ENCODE measurements around the gene PPP1R12A. TPM values are rescaled to one million over a fixed set of nuclear protein-coding genes. Genes with fewer than 3 reads are reported as not detected.
"Not testable (repeated sequence)": the region's sequence is repeated elsewhere in the genome, so short reads cannot be mapped to it uniquely, and the experiment has no call there.

Gene PPP1R12A
- total RNA-seq, 2 experiments from 2014 or later, result 104 to 108 TPM

DNA sequence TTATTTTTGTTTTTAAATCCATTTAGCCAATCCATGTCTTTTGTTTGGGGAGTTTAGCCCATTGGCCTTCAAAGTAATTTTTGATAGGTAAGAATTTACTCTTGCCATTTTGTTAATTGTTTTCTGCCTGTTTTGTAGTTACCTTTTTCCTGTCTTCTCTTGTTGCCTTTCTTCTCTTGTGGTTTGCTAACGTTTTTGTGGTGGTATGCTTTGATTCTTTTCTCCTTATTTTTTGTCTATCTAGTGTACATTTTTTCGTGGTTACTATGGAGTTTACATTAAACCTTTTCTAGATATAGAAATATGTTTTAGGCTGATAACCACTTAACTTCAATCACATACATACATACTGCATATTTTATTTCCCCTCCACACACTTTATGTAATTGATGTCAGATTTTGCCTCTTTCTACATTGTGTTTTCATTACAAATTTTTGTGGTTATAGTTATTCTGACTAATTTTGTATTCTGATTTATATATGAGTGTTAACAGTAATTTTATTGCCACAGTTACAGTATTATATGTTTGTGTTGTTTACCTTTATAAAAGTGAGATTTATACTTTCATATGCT is 19.2 kb upstream of the PPP1R12A start:
- Mint-ChIP-seq H3K9me3 (ENCODE audit: low read depth) (peaks cover 4% of the 10 kb centered on the region), H3K27me3 (peaks cover 13% of the 10 kb centered on the region), H3K4me1 (no peaks in the 10 kb centered on the region), H3K4me3 (no peak overlapping the region), H3K36me3 (no peaks in the 10 kb centered on the region), H3K27ac (no peak overlapping the region)
- CTCF ChIA-PET, result no interaction called here
- no peak for ATAC-seq
- DNase-seq, result no peak

DNA sequence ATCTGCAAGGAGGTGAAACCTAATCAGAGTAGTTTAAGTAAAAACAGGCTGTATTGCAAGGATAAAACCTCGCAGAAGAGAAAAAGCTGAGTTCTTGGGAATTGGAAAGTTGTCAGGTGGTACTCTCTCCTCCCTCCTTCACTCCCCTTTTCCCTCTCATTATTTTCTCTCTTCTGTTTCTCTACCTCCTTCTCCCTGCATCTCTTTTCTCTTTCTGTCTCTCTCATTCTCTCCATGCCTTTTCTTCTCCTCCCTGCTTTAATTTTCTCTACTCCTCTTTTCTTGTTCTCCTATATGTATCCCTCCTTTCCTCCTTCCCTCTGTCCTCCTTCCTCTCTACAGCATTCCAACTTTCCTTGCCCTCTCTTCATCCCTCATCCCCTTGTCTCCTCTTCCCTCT is 14.2 kb upstream of the PPP1R12A start:
- H3K27ac Mint-ChIP-seq, result peak overlapping the region; percentile 60
- H3K36me3 Mint-ChIP-seq, result no peaks in the 10 kb centered on the region
- H3K27me3 Mint-ChIP-seq, result peaks cover 7% of the 10 kb centered on the region
- H3K9me3 Mint-ChIP-seq (ENCODE audit: low read depth), result no peaks in the 10 kb centered on the region
- H3K4me3 Mint-ChIP-seq, result no peak overlapping the region
- CTCF ChIA-PET, result interaction anchor here (0.7 kb wide), 1 partner anchor 165 kb away, joined by 3 read pairs; no protein-coding TSS in a partner anchor
- ATAC-seq, result no peak
- no peaks in the 10 kb centered on the region for H3K4me1 Mint-ChIP-seq
- DNase-seq, result no peak

DNA sequence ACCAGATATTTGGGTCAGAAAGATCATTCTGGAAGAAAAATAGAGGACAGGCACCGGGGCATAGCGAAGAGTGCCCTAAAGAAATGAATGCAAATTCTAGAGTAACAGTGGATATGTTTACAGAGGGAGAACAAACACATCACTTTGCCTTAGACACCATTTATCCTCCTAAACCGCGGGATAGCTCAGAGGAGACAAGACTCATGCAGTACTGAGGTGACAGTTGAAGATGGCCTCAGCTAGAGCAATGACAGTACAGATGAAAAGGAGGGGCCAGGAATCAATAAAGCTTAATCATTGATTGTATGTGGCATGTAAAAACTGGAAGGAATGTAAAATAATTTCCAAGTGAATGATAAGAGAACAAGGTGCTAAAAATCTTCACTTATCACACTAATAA is 10.5 kb upstream of the PPP1R12A start:
- no peak for ATAC-seq
- no peaks in the 10 kb centered on the region for H3K4me1 Mint-ChIP-seq
- H3K4me3 Mint-ChIP-seq, result no peak overlapping the region
- no peaks in the 10 kb centered on the region for H3K27me3 Mint-ChIP-seq
- CTCF ChIA-PET, result no interaction called here
- no peak for DNase-seq
- no peaks in the 10 kb centered on the region for H3K9me3 Mint-ChIP-seq (ENCODE audit: low read depth)
- H3K27ac Mint-ChIP-seq, result no peak overlapping the region
- H3K36me3 Mint-ChIP-seq, result no peaks in the 10 kb centered on the region

DNA sequence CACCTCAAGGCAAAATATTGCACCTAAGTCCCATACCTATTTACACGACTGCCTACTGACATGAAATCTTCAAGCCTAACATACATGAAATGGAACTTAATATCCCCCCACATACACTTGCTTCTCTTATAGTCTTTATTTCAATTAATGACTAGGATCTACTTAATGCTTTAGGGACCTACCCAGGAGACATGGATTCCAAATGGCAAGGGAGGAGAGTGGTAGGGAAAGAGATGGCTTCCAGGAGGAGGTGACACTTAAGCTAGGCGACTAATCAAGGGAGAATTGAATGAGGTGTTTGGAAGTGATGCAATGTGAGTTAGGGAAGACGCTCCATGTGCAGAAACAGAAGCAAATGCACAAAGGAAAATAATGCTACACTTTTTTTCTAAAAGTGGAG is 9.7 kb upstream of the PPP1R12A start:
- Mint-ChIP-seq H3K27ac (no peak overlapping the region), H3K9me3 (ENCODE audit: low read depth) (no peaks in the 10 kb centered on the region), H3K4me3 (no peak overlapping the region), H3K4me1 (no peaks in the 10 kb centered on the region), H3K36me3 (no peaks in the 10 kb centered on the region), H3K27me3 (no peaks in the 10 kb centered on the region)
- DNase-seq (no peak), ATAC-seq (no peak)
- CTCF ChIA-PET, result no interaction called here

DNA sequence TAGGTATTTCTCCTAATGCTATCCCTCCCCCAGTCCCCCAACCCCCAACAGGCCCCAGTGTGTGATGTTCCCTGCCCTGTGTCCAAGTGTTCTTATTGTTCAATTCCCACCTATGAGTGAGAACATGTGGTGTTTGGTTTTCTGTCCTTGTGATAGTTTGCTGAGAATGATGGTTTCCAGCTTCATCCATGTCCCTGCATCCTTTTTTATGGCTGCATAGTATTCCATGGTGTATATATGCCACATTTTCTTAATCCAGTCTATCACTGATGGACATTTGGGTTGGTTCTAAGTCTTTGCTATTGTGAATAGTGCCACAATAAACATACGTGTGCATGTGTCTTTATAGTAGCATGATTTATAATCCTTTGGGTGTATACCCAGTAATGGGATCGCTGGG is 7.9 kb upstream of the PPP1R12A start:
- H3K9me3 Mint-ChIP-seq (ENCODE audit: low read depth); H3K4me3 Mint-ChIP-seq; ATAC-seq; DNase-seq; H3K36me3 Mint-ChIP-seq; H3K4me1 Mint-ChIP-seq; H3K27ac Mint-ChIP-seq; H3K27me3 Mint-ChIP-seq: not testable (repeated sequence)
- CTCF ChIA-PET, result interaction anchor here (1.2 kb wide), 1 partner anchor 15 kb away, joined by 3 read pairs; no protein-coding TSS in a partner anchor

DNA sequence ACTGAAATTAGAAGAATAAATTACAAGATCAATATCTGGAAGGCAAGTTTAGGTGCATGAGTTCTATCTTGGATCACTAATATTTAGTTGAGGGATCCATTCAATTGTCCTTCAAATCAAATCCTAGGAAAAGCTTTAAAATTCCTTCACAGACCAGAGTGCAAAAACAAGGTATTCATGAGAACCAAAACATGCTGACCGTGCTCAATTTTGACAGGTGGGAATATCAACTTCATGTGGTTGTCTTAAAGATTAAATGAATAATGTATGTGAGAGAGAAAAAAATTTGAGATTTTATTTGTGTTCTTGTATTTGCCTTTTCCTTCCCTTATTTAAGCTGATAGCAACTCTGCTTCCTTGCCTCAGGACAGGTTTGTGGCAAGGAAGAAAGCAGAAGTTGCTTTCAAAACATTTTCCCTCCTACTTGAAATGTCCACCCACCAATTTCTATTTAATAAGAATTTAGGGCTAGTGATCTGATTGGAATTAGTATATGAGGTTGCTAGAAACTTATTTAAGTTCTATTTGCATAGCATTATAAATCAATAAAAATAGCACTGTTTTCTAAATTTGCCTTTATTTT is 4.9 kb upstream of the PPP1R12A start:
- Mint-ChIP-seq H3K27ac (no peak overlapping the region), H3K4me3 (no peak overlapping the region), H3K36me3 (peaks cover 5% of the 10 kb centered on the region), H3K9me3 (ENCODE audit: low read depth) (no peaks in the 10 kb centered on the region), H3K4me1 (peaks cover 18% of the 10 kb centered on the region), H3K27me3 (no peaks in the 10 kb centered on the region)
- DNase-seq (no peak), ATAC-seq (no peak)
- CTCF ChIA-PET, result no interaction called here

DNA sequence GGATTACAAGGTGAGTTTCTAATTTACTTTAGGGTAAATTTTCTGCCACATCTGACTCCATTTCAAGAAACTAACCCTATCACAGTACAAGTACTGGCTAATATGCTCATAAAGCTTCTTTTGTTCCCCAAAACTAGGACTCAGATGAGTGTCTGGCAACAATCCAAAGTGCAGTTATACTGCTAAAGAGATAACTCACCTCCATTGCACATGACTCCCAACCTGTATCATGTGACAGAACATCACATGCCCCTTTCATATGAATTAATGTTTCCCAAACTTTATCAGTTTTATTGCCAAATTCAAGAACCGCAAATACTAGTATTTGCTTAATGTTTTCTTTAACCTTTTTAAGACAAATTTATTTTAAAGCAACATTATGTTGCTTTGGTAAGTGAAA is 3.9 kb upstream of the PPP1R12A start:
- CTCF ChIA-PET, result no interaction called here
- DNase-seq (no peak), ATAC-seq (no peak)
- H3K27ac Mint-ChIP-seq, result no peak overlapping the region
- H3K36me3 Mint-ChIP-seq, result peaks cover 5% of the 10 kb centered on the region
- H3K9me3 Mint-ChIP-seq (ENCODE audit: low read depth), result no peaks in the 10 kb centered on the region
- H3K27me3 Mint-ChIP-seq, result no peaks in the 10 kb centered on the region
- H3K4me1 Mint-ChIP-seq, result peaks cover 18% of the 10 kb centered on the region
- no peak overlapping the region for H3K4me3 Mint-ChIP-seq

DNA sequence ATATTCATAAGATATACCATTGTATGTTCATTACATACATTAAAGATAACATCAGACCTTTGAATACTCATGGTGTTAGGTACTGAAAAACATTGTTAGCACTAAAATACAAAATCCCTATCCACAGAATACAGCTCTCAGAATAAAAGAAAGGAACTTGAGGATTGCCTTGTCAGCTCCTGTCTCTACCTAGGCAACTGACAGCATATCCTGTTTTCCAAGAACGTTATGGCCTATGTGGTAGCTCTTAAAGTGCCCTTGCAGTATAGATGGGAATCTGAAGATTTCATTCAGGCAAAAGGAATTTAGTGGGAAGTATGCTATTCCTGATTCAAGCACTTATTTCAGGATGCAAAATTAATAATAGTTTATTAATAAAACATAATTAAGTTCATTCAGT is 1.8 kb upstream of the PPP1R12A start:
- Mint-ChIP-seq H3K4me3 (peak overlapping the region; percentile 94), H3K9me3 (ENCODE audit: low read depth) (no peaks in the 10 kb centered on the region), H3K27ac (no peak overlapping the region), H3K27me3 (no peaks in the 10 kb centered on the region), H3K4me1 (peaks cover 33% of the 10 kb centered on the region), H3K36me3 (peaks cover 7% of the 10 kb centered on the region)
- no peak for DNase-seq
- CTCF ChIA-PET, result interaction anchor here (0.6 kb wide), 1 partner anchor 24 kb away, joined by 3 read pairs; no protein-coding TSS in a partner anchor
- no peak for ATAC-seq

DNA sequence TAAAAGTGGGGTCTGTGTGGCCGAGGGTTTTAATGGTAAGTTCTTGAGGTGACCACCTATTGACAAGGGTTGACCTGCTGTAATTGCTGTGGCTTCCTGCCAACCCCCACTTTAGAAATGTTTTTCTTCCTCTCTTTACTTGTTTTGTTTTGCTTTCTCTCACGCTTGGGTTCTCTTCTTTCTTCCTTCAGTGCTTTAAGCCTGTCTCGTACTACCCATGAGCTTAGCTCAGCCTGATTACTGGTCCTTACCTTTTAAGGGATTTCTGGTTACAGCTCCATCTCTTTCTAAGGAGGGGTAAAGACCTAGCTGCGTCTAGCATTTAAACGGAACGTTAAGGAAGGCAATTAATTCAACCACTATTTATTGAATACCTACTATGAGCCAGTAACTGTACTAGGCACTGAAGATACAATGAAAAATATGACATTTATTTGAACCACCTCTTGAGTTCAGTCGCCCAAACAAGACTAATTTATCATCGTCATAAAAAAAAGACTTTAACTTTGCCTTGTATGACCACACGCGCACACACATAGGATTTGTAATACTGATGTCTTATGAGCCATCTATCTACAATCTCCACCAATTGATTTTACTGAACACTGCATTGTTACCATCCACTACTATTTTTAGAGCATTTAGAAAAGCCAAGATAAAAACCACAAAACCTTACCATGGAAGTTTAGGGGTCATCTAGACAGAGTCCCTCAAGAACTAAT is 888 bp upstream of the PPP1R12A start:
- H3K27ac Mint-ChIP-seq, result peak overlapping the region; percentile 99
- H3K9me3 Mint-ChIP-seq (ENCODE audit: low read depth), result no peaks in the 10 kb centered on the region
- peak; percentile 5 for ATAC-seq
- peaks cover 38% of the 10 kb centered on the region for H3K4me1 Mint-ChIP-seq
- DNase-seq, result no peak
- peak overlapping the region; percentile 94 for H3K4me3 Mint-ChIP-seq
- CTCF ChIA-PET, result interaction anchor here (0.6 kb wide), 1 partner anchor 23 kb away, joined by 3 read pairs; no protein-coding TSS in a partner anchor
- H3K36me3 Mint-ChIP-seq, result peaks cover 7% of the 10 kb centered on the region
- H3K27me3 Mint-ChIP-seq, result no peaks in the 10 kb centered on the region

DNA sequence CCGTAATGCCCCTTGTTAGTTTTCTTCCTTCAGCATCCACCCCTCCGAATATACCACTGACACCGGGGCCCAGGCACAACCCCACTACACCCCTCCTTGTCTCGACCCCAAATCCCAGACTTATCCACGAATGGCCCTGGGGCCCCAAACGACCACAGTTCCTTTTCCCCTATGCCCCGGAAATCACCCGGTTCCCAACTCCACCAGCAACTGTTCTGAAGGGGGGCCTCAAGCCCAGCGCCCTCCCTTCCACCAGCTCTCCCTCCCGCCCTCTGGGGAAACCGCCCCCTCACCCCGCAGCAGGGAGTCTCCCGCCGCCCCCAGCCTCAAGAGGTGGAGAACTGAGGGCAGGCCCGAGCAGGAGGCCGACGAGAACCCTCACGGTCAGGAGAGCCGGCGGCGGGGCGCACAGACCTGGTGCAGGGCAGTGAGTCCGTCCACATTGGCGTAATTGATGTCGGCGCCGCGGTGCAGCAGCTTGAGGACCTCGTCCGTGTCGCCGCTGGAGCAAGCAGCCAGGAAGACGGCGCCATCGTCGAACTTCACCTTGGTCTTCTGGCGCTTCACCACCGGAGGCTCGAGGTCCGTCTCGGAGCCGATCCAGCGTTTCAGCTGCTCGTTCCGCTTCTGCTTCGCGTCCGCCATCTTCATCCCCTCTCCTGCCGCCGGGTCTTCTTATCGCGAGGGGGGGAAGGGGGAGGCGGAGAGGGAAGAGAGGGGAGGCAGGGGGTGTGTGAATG is 446 bp downstream of the PPP1R12A start:
- Mint-ChIP-seq H3K9me3 (ENCODE audit: low read depth) (no peaks in the 10 kb centered on the region), H3K4me1 (peaks cover 46% of the 10 kb centered on the region), H3K27me3 (no peaks in the 10 kb centered on the region), H3K27ac (peak overlapping the region; percentile 99), H3K4me3 (peak overlapping the region; percentile 94), H3K36me3 (peaks cover 15% of the 10 kb centered on the region)
- peak; percentile 24 for ATAC-seq
- DNase-seq, result peak; percentile 73
- CTCF ChIA-PET, result interaction anchor here (1.0 to 1.4 kb wide), 2 partner anchors 39 to 111 kb away, joined by 3 read pairs; no protein-coding TSS in a partner anchor

DNA sequence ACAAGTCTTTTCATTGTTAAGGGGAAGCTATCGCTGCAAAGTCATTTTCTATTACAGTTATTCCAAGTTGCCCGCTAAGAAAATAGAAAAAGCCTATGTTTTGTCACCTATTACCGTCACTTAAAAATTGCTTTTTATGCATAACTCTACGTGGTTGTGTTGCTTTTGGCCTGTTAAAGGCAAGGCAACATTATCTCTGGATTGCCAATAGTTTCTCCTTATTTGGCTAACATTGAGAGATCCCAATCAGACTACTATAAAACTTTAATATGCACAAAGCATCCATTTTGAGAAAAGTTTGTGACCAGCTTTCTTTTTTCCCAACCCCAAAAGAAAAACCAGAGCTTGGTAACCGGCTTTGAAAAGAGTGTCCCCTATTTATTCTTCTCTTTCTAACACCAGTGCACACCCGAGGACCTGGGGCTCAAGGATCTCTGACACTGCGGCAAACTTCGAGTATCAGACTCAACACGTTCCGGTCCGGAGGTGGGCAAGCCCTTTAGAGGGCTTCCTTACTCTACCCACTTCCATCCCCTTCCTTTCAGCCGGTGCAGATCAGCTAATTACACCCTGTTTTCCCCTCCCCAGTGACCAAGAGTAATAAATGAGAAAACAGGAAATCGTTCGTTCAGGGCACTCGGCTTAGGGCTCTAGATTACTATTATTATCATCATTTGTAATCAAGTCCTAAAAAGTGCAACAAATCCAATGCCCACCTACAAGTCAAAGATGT is 1.2 kb downstream of the PPP1R12A start:
- Mint-ChIP-seq H3K4me3 (peak overlapping the region; percentile 94), H3K27ac (peak overlapping the region; percentile 99), H3K27me3 (no peaks in the 10 kb centered on the region), H3K4me1 (peaks cover 51% of the 10 kb centered on the region), H3K36me3 (peaks cover 15% of the 10 kb centered on the region), H3K9me3 (ENCODE audit: low read depth) (no peaks in the 10 kb centered on the region)
- DNase-seq (peak; percentile 47), ATAC-seq (peak; percentile 4)
- CTCF ChIA-PET, result interaction anchor here (1.0 to 1.4 kb wide), 2 partner anchors 39 to 112 kb away, joined by 3 read pairs; no protein-coding TSS in a partner anchor

DNA sequence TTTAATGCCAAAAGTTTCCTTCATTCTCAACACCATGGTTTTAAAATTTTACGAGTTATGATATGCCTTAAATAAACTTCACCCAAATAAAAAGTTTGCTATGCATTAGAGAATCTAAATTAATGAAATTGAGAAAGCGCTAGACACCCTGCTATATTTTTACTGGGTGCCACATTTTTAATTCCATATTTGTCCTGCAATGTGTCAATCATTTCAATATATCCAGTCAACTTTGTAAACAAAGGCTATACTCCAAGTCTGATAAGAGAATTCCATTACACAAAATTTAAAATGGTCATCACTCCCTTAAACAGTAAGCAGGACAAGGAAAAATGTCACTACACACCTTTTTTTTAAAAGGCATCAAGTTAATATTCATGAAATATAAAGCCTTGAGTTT is 1.9 kb downstream of the PPP1R12A start:
- Mint-ChIP-seq H3K4me1 (peaks cover 56% of the 10 kb centered on the region), H3K27ac (peak overlapping the region; percentile 99), H3K36me3 (peaks cover 15% of the 10 kb centered on the region), H3K4me3 (peak overlapping the region; percentile 94), H3K27me3 (no peaks in the 10 kb centered on the region), H3K9me3 (ENCODE audit: low read depth) (no peaks in the 10 kb centered on the region)
- ATAC-seq (no peak), DNase-seq (no peak)
- CTCF ChIA-PET, result no interaction called here

DNA sequence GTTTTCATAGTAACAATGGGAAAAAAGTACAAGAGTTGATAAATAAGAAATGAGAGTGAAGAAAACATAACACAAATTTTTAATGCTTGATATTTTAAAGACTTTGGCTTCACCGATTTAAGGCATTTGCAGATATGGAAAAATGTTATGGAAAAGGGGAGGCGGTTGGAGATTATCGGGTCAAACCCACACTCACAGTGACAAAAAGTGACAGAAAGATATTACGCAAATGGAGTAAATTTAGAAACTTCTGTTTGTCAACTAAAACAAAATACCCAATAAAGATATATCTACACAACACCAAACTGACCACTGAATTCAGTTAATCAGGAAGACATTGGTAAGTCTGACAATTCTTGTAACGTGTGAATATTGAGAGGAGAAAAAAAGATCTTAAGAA is 2.5 kb downstream of the PPP1R12A start:
- Mint-ChIP-seq H3K9me3 (ENCODE audit: low read depth) (no peaks in the 10 kb centered on the region), H3K4me3 (peak overlapping the region; percentile 94), H3K4me1 (peaks cover 61% of the 10 kb centered on the region), H3K27me3 (no peaks in the 10 kb centered on the region), H3K36me3 (peaks cover 15% of the 10 kb centered on the region), H3K27ac (peak overlapping the region; percentile 34)
- ATAC-seq, result no peak
- CTCF ChIA-PET, result no interaction called here
- DNase-seq, result no peak
